GM12874 (cell line): ENCODE results near the gene SLC9A2.
A peak's percentile ranks its signal among the peaks of the same experiment; 100 is the strongest.

Experiments
- TF ChIP-seq, protein P1 (sequence below): IDR thresholded peaks from 2 replicates; pipeline ENCODE4 v1.5.1; 2011; ENCODE audit warnings: low read depth, mild to moderate bottlenecking, control low read depth, low read length, moderate library complexity; ENCODE audit not compliant: insufficient read depth

Gene SLC9A2

DNA sequence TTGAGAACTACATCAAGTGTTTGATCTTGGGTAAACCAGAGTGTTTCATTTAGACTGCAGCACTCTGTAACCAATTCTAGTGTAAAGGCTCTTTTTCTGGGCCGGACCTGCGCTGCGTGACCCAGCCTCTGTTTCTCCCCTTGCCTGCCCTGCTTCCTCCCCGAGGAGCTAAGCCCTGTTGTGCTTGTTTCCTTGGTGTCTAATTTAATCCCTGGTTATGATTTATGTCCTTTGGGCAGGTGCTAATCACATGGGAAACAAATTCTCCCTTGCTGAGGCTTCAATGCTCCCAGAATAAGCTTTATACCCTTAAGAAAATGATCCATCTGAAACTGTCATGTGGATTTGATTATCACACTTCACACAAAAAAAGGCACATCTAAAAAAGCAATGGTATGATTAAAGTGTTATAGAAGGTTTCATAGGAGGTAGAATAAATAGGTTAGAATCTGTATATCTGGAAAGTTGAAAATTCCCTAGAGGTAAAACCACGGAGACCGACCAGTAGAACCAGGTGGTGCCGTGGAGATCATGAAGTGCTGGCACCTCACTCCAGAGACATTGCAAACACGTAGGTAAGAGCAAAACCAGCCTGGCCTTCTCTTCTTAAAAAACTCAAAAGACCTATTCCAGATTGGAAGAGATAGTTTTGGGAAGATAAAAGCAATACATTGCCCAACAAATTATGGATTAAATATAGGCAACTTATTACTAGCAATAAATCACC is 31.0 kb upstream of the SLC9A2 start:
- TF ChIP-seq, protein P1, sequence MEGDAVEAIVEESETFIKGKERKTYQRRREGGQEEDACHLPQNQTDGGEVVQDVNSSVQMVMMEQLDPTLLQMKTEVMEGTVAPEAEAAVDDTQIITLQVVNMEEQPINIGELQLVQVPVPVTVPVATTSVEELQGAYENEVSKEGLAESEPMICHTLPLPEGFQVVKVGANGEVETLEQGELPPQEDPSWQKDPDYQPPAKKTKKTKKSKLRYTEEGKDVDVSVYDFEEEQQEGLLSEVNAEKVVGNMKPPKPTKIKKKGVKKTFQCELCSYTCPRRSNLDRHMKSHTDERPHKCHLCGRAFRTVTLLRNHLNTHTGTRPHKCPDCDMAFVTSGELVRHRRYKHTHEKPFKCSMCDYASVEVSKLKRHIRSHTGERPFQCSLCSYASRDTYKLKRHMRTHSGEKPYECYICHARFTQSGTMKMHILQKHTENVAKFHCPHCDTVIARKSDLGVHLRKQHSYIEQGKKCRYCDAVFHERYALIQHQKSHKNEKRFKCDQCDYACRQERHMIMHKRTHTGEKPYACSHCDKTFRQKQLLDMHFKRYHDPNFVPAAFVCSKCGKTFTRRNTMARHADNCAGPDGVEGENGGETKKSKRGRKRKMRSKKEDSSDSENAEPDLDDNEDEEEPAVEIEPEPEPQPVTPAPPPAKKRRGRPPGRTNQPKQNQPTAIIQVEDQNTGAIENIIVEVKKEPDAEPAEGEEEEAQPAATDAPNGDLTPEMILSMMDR = no peak

DNA sequence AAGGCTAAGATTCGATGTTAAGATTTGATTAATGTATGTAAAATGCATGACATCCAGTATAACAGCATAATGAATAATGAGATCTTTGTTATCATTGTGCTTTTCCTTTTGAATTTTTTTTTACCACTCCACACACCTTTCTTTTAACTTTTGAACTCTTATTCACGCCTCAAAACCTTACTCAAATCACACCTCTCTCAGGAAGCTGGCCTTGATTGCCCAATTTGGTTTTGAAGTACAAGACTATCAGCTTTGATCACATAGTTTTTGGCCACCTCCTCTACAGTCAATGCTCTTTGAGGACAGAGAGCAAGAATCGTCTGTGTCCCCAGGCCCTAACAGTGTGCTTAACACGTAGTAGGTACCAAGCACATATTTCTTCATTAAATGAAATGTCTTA is 29.9 kb upstream of the SLC9A2 start:
- TF ChIP-seq, protein P1 = no peak

DNA sequence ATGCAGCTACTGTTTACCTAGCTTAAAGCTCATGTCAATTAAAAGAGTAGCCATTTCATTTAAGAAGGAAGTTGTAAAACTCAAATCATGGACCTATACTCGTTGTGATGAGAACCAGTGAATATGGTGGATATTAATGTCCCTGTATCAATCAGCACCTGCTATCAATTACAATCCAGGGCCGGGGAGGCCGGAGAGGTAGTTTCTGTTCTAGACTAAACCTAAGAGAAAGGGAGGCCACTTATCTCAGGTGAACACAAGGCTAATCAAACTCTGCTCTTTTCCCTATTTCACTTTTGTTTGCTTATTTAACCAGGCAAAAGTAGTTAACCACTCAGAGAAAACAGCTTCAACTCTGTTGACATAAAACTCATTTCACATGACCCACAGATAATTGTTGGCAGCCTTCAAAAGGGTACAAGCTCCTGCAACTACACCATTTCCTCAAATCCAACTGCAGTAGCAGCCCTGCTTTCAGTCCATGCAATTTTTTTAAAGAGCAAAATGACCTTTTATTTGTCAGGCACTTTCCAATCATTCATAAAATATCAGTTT is 27.8 kb upstream of the SLC9A2 start:
- TF ChIP-seq, protein P1 = no peak

- TF ChIP-seq, protein P1 = peak; percentile 30; the same call in 1 of the 2 replicates
Observed at GRCh38 chr2:102592601-102593000, 26.8 kb upstream of the SLC9A2 start.

GRCh38 chr2:102593516-102593915 is 25.8 kb upstream of the SLC9A2 start:
- TF ChIP-seq, protein P1 = no peak

DNA sequence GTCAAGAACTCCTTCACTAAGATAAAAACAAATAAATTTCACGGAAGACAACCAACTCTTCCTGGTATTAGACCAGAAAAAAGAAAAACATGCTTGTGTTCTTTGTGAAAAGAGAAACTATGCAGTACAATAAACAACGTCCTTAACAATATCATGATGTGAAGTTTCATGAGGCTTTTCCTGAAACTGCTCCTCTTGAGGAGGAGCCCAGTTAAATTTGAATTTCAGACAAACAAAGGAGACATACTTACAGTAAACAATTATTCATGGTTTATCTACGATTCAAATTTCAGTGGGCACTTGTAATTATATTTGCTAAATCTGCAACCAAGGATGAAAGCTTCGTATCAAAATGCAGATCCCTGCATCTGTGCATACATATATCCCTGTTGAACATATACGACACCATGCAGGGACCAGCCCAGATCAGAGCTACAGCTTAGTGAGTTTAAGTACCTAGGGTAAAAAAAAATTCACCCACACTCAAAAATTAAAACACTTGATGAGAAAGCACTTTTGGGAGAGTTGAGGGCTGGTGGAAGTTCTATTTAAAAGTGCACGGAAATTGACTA is 24.8 kb upstream of the SLC9A2 start:
- TF ChIP-seq, protein P1 = no peak

DNA sequence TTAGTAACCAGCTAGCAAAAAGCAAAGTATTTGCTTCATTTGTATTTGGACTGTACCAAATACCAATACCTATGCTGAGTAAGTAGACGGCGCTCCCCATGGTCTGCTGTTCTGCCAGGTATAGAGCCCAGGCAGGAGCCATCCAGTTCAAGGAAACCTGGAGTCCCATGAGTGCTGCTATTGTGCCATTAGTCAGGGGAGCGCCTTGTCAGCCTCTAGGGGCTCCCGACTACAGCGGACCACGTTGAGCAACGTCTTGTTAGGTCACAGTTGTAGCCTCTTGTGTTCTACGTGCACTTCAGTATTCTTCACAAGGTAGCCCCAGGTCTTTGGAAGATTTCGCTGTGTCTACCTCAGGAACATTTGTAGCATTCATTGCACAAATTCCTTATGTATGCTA is 21.6 kb upstream of the SLC9A2 start:
- TF ChIP-seq, protein P1 = no peak
